ENCODE data around the gene PBX4.

- TF ChIP-seq EZH2 (IDR thresholded peaks at IDR 0.05; ENCODE audit: insufficient read depth, poor library complexity, severe bottlenecking) (no peak), EZH2phosphoT487 (IDR thresholded peaks at IDR 0.05; ENCODE audit: insufficient read depth, low read depth) (no peak)
Measured at GRCh38 chr19:19651076-19651475, 32.6 kb upstream of the PBX4 start.
